Measurements from ENCODE around the gene RHBDL2. TPM values are rescaled to one million over a fixed set of nuclear protein-coding genes. Genes with fewer than 3 reads are reported as not detected.
A peak's percentile ranks its signal among the peaks of the same experiment; 100 is the strongest.
"Not testable (repeated sequence)": the region's sequence is repeated elsewhere in the genome, so short reads cannot be mapped to it uniquely, and the experiment has no call there.

RHBDL2 gene
- total and polyA plus RNA-seq, 4 donors, result 0.57 TPM; not detected in 3

DNA sequence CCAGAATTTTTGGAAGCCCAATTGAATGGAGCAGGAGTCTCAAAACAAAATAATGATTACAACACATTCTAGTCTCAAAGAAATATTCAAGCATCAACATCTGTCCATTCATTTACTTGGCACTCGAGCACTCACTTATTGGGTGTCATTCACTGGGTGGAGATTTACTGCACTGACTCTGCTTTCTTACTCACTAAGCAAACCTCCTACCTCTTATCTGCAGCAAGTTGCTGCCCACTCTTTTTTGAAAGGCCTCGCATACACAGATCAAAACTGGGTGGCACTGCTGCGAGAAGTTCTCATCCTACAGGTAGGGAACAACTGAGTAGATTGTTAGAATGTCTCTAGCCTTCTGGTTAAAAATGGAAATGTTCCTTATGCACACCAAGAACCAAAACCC is 18.0 kb downstream of the RHBDL2 start:
- H3K27me3 ChIP-seq (ENCODE audit: control insufficient read depth in 1 of 2, insufficient read depth in 2 of 2, low read length in 1 of 2), result no peaks in the 10 kb centered on the region
- H3K4me3 ChIP-seq (ENCODE audit: low read length in 2 of 2), result no peak overlapping the region
- H3K9me3 ChIP-seq (ENCODE audit: control insufficient read depth, low read length), result no peaks in the 10 kb centered on the region
- ATAC-seq (ENCODE audit: low FRiP score) (no peak), DNase-seq (no peak)
- intact Hi-C loops (cut with DNase I), result no loop called here
- H3K27ac ChIP-seq (ENCODE audit: low read depth in 1 of 2, low read length in 2 of 2), result no peak overlapping the region
- no peaks in the 10 kb centered on the region for H3K4me1 ChIP-seq (ENCODE audit: control insufficient read depth in 1 of 2, insufficient read depth in 2 of 2, low read length in 2 of 2)
- WGBS, 2 donors, result 87 to 89% methylated on average over 3 of the region's 3 CpGs
- no peaks in the 10 kb centered on the region for H3K36me3 ChIP-seq (ENCODE audit: control insufficient read depth in 1 of 2, insufficient read depth in 2 of 2, low read length in 1 of 2)

DNA sequence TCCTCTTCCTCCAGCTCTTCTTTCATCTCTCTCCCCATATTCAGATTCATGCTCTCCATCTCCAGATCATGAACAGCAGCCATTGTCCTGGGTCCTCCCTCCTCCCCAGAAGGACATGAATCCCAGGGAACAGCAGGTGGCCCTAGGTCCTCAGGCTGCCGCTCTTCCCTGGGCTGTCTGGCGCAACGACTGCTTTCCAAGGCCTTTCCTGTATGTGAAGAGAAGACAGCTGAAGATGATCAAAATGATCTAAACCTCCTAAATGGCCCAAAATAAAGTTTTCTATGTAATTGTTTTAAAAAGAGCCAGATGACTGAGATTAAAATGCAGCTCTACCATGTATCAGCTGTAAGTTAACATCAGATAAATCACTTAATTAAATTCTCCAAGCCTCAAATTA is 22.5 kb downstream of the RHBDL2 start:
- H3K4me1 ChIP-seq (ENCODE audit: control insufficient read depth in 1 of 2, insufficient read depth in 2 of 2, low read length in 2 of 2), result no peaks in the 10 kb centered on the region
- whole genome bisulfite sequencing, 2 donors, result 66 to 75% methylated on average over 3 of the region's 3 CpGs
- H3K27ac ChIP-seq (ENCODE audit: low read depth in 1 of 2, low read length in 2 of 2), result no peak overlapping the region
- no peaks in the 10 kb centered on the region for H3K9me3 ChIP-seq (ENCODE audit: control insufficient read depth, low read length)
- H3K27me3 ChIP-seq (ENCODE audit: control insufficient read depth in 1 of 2, insufficient read depth in 2 of 2, low read length in 1 of 2), result no peaks in the 10 kb centered on the region
- intact Hi-C loops (cut with DNase I), result no loop called here
- H3K4me3 ChIP-seq (ENCODE audit: low read length in 2 of 2), result no peak overlapping the region
- DNase-seq (no peak), ATAC-seq (ENCODE audit: low FRiP score) (no peak)
- peaks cover 0 to 1% of the 10 kb centered on the region in 2 donors for H3K36me3 ChIP-seq (ENCODE audit: control insufficient read depth in 1 of 2, insufficient read depth in 2 of 2, low read length in 1 of 2)

DNA sequence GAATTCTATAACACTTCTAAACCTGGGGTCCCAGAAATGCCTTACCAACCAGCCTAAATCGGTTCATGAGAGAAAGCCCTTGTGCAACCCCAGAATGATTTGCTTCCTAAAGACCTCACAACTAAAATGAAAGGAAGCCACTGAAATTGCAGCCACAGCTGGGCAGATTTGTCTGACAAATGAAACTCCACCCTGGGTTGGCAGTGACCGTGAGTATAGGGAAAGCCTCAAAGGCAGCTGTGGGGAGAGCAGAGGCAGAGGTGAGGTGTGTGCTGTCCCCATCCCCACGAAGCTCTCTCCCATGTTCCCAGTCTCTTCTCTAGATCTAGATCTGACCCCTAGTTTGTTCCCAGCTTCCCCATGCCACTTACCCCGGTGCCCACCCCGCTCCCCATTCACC is 23.1 kb downstream of the RHBDL2 start:
- Histone ChIP-seq H3K4me3 (ENCODE audit: low read length in 2 of 2) (no peak overlapping the region), H3K27ac (ENCODE audit: low read depth in 1 of 2, low read length in 2 of 2) (no peak overlapping the region), H3K9me3 (ENCODE audit: control insufficient read depth, low read length) (no peaks in the 10 kb centered on the region), H3K36me3 (ENCODE audit: control insufficient read depth in 1 of 2, insufficient read depth in 2 of 2, low read length in 1 of 2) (peaks cover 0 to 1% of the 10 kb centered on the region in 2 donors), H3K27me3 (ENCODE audit: control insufficient read depth in 1 of 2, insufficient read depth in 2 of 2, low read length in 1 of 2) (no peaks in the 10 kb centered on the region), H3K4me1 (ENCODE audit: control insufficient read depth in 1 of 2, insufficient read depth in 2 of 2, low read length in 2 of 2) (no peaks in the 10 kb centered on the region)
- DNase-seq, result no peak
- intact Hi-C loops (cut with DNase I), result no loop called here
- 74 to 79% methylated on average over 5 of the region's 5 CpGs for WGBS, 2 donors
- ATAC-seq (ENCODE audit: low FRiP score), result peak; percentile 48

DNA sequence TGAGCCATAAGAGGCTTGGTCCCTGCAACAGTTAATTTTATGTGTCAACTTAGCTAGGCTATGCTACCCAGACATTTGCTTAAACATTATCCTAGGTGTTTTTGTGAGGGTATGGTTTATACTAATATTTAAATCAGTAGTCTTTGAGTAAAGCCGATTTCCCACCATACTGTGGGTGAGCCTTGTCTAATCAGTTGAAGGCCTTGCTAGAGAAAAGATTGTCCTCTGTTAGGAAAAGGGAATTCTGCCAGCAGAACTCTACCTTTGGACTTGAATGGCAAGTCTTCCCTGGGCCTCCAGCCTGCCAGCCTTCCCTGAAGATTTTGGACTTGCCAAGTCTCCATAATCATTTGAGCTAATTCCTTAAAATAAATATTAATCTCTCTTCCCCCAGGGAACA is 23.9 kb downstream of the RHBDL2 start:
- Histone ChIP-seq H3K4me1 (ENCODE audit: control insufficient read depth in 1 of 2, insufficient read depth in 2 of 2, low read length in 2 of 2) (no peaks in the 10 kb centered on the region), H3K9me3 (ENCODE audit: control insufficient read depth, low read length) (no peaks in the 10 kb centered on the region), H3K27me3 (ENCODE audit: control insufficient read depth in 1 of 2, insufficient read depth in 2 of 2, low read length in 1 of 2) (no peaks in the 10 kb centered on the region), H3K27ac (ENCODE audit: low read depth in 1 of 2, low read length in 2 of 2) (no peak overlapping the region), H3K4me3 (ENCODE audit: low read length in 2 of 2) (no peak overlapping the region), H3K36me3 (ENCODE audit: control insufficient read depth in 1 of 2, insufficient read depth in 2 of 2, low read length in 1 of 2) (peaks cover 0 to 1% of the 10 kb centered on the region in 2 donors)
- no peak for ATAC-seq (ENCODE audit: low FRiP score)
- no peak for DNase-seq
- 90 to 96% methylated on average over 1 of the region's 1 CpG for WGBS, 2 donors
- intact Hi-C loops (cut with DNase I), result no loop called here

DNA sequence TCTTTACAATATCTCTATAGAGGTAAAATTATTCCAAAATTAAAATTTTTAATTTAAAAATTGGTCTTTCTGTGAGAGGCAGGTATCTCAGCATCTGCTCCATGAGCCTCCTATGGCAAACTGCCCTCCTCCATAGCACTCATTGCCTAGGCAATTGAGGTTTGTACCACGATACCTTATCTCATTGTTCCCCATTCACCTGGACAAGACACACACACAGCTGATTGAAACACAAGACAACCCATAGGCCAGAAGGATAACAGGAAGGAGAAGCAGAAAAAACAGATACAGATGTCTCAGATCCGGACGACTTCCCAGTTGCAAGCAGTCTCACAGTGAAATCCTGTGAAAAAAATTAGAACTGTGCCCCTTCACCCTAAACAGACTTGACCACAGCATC is 24.3 kb downstream of the RHBDL2 start:
- intact Hi-C loops (cut with DNase I), result no loop called here
- H3K4me3 ChIP-seq (ENCODE audit: low read length in 2 of 2), result no peak overlapping the region
- ATAC-seq (ENCODE audit: low FRiP score) (no peak), DNase-seq (no peak)
- WGBS, 2 donors, result 90 to 91% methylated on average over 3 of the region's 3 CpGs
- peaks cover 0 to 1% of the 10 kb centered on the region in 2 donors for H3K36me3 ChIP-seq (ENCODE audit: control insufficient read depth in 1 of 2, insufficient read depth in 2 of 2, low read length in 1 of 2)
- no peak overlapping the region for H3K27ac ChIP-seq (ENCODE audit: low read depth in 1 of 2, low read length in 2 of 2)
- H3K9me3 ChIP-seq (ENCODE audit: control insufficient read depth, low read length), result no peaks in the 10 kb centered on the region
- no peaks in the 10 kb centered on the region for H3K4me1 ChIP-seq (ENCODE audit: control insufficient read depth in 1 of 2, insufficient read depth in 2 of 2, low read length in 2 of 2)
- H3K27me3 ChIP-seq (ENCODE audit: control insufficient read depth in 1 of 2, insufficient read depth in 2 of 2, low read length in 1 of 2), result no peaks in the 10 kb centered on the region

DNA sequence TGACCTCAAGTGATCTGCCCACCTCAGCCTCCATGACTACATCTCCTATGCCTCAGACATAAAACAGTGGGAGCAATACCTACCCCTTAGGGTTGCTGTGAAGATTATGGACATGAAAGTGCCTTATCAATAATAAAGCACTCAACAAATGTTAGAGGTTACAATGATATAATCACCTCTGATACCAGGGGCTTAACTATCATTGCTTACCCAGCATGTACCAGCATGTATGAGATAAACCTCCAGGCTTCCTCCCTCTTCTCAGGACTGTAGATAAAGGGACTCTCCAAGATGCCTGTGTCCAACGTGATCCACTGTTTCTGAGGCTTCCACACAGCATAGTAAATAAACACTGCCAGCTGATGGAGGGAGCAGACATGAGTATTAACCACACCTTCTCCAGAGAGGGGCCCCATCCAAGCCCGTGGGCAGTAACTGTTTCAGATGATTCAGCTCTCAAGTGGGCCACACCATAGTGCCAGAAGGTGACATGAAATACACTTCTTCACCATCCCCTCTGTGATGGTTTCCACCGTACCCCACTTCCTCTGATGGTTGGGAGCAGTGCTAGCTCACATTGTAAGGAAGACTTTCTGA is 26.2 kb downstream of the RHBDL2 start:
- ATAC-seq (ENCODE audit: low FRiP score) (no peak), DNase-seq (no peak)
- intact Hi-C loops (cut with DNase I), result no loop called here
- no peaks in the 10 kb centered on the region for H3K9me3 ChIP-seq (ENCODE audit: control insufficient read depth, low read length)
- H3K4me3 ChIP-seq (ENCODE audit: low read length in 2 of 2), result no peak overlapping the region
- H3K27ac ChIP-seq (ENCODE audit: low read depth in 1 of 2, low read length in 2 of 2), result no peak overlapping the region
- peaks cover 0 to 1% of the 10 kb centered on the region in 2 donors for H3K36me3 ChIP-seq (ENCODE audit: control insufficient read depth in 1 of 2, insufficient read depth in 2 of 2, low read length in 1 of 2)
- WGBS, 2 donors, result 50 to 63% methylated on average over 3 of the region's 3 CpGs
- H3K4me1 ChIP-seq (ENCODE audit: control insufficient read depth in 1 of 2, insufficient read depth in 2 of 2, low read length in 2 of 2), result no peaks in the 10 kb centered on the region
- H3K27me3 ChIP-seq (ENCODE audit: control insufficient read depth in 1 of 2, insufficient read depth in 2 of 2, low read length in 1 of 2), result no peaks in the 10 kb centered on the region

DNA sequence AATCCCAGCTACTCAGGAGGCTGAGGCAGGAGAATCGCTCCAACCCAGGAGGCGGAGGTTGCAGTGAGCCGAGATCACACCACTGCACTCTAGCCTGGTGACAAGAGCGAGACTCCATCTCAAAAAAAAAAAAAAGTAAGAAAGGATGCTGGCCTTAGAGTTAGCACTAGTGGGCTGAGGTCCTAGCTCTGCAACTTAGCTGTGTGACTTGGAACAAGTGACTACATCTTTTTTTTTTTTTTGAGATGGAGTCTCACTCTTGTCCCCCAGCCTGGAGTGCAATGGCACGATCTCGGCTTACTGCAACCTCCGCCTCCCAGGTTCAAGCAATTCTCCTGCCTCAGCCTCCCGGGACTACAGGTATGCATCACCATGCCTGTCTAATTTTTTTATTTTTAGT is 26.7 kb downstream of the RHBDL2 start:
- ATAC-seq (ENCODE audit: low FRiP score); H3K27me3 ChIP-seq (ENCODE audit: control insufficient read depth in 1 of 2, insufficient read depth in 2 of 2, low read length in 1 of 2); H3K9me3 ChIP-seq (ENCODE audit: control insufficient read depth, low read length); intact Hi-C loops (cut with DNase I); H3K4me3 ChIP-seq (ENCODE audit: low read length in 2 of 2); H3K27ac ChIP-seq (ENCODE audit: low read depth in 1 of 2, low read length in 2 of 2); H3K4me1 ChIP-seq (ENCODE audit: control insufficient read depth in 1 of 2, insufficient read depth in 2 of 2, low read length in 2 of 2); H3K36me3 ChIP-seq (ENCODE audit: control insufficient read depth in 1 of 2, insufficient read depth in 2 of 2, low read length in 1 of 2); DNase-seq: not testable (repeated sequence)
- WGBS, 2 donors, result 97 to 99% methylated on average over 8 of the region's 8 CpGs

DNA sequence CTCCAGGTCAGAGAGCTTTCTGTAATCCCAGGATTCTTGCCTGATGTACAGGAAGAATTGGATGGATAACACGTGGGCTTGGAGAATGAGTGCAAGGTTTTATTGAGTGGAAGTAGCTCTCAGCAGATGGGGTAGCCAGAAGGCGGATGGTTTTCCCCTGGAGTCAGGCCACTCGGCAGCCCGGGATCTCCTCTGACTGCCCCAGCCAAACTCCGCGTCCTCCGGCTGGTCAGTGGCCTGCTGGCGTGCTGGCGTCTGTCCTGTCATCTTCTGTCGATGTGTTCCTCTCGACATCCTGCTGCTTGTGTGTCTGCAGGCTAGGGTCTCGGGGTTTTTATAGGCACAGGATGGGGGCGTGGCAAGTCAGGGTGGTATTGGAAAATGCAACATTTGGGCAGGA is 32.8 kb downstream of the RHBDL2 start:
- H3K36me3 ChIP-seq (ENCODE audit: control insufficient read depth in 1 of 2, insufficient read depth in 2 of 2, low read length in 1 of 2), result no peaks in the 10 kb centered on the region
- no peaks in the 10 kb centered on the region for H3K9me3 ChIP-seq (ENCODE audit: control insufficient read depth, low read length)
- H3K4me3 ChIP-seq (ENCODE audit: low read length in 2 of 2), result no peak overlapping the region
- WGBS, 2 donors, result 88 to 89% methylated on average over 13 of the region's 13 CpGs
- no peaks in the 10 kb centered on the region for H3K27me3 ChIP-seq (ENCODE audit: control insufficient read depth in 1 of 2, insufficient read depth in 2 of 2, low read length in 1 of 2)
- DNase-seq, result no peak
- no peaks in the 10 kb centered on the region for H3K4me1 ChIP-seq (ENCODE audit: control insufficient read depth in 1 of 2, insufficient read depth in 2 of 2, low read length in 2 of 2)
- ATAC-seq (ENCODE audit: low FRiP score), result no peak
- intact Hi-C loops (cut with DNase I), result no loop called here
- no peak overlapping the region for H3K27ac ChIP-seq (ENCODE audit: low read depth in 1 of 2, low read length in 2 of 2)

DNA sequence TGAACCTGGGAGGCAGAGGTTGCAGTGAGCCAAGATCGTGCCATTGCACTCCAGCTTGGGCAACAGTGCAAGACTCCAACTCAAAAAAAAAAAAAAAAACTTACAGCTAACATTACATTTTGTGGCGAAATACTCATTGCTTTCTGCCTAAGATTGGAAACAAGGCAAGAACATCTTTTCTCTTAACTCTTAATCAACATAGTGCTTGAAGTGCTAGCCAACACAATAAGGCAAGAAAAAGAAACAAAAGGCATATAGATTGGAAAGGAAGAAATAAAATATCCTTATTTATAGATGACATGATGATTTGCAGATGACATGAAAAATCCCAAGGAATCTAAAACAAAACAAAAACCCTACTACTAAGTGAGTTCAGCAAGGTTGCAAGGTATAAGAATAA is 35.6 kb downstream of the RHBDL2 start:
- no peak for ATAC-seq (ENCODE audit: low FRiP score)
- Histone ChIP-seq H3K4me1 (ENCODE audit: control insufficient read depth in 1 of 2, insufficient read depth in 2 of 2, low read length in 2 of 2) (no peaks in the 10 kb centered on the region), H3K27me3 (ENCODE audit: control insufficient read depth in 1 of 2, insufficient read depth in 2 of 2, low read length in 1 of 2) (no peaks in the 10 kb centered on the region)

More for the DNA sequence above, 35.6 kb downstream of the RHBDL2 start:
- no peak overlapping the region for H3K4me3 ChIP-seq (ENCODE audit: low read length in 2 of 2)
- H3K27ac ChIP-seq (ENCODE audit: low read depth in 1 of 2, low read length in 2 of 2), result no peak overlapping the region
- no peak for DNase-seq
- H3K36me3 ChIP-seq (ENCODE audit: control insufficient read depth in 1 of 2, insufficient read depth in 2 of 2, low read length in 1 of 2), result no peaks in the 10 kb centered on the region
- WGBS, 2 donors, result 93% methylated on average over 2 of the region's 2 CpGs
- intact Hi-C loops (cut with DNase I), result no loop called here
- H3K9me3 ChIP-seq (ENCODE audit: control insufficient read depth, low read length), result no peaks in the 10 kb centered on the region
